Astrocyte of the spinal cord (primary cell): Measurements from ENCODE around the gene LRRC51.

Experiments
- DNase-seq: peaks from one replicate; pipeline ENCODE4 v3.0.0; 2011; ENCODE audit warnings: low read depth, low spot score
- H3K4me3 ChIP-seq: 2 replicates; pipeline ENCODE4 v1.5.1; 2011; ENCODE audit warnings: low read depth, mild to moderate bottlenecking, low read length, moderate library complexity
- in situ Hi-C: cut with HindIII; loops from 2 replicates; pipeline ENCODE4 v1.10.0; 2017; ENCODE audit warnings: low sequenced_read_pairs
- TF ChIP-seq, protein P1 (sequence below): IDR thresholded peaks from 2 replicates; pipeline ENCODE4 v1.5.1; 2012; ENCODE audit warnings: low read depth, mild to moderate bottlenecking, low read length, inconsistent platforms

The LRRC51 gene

DNA sequence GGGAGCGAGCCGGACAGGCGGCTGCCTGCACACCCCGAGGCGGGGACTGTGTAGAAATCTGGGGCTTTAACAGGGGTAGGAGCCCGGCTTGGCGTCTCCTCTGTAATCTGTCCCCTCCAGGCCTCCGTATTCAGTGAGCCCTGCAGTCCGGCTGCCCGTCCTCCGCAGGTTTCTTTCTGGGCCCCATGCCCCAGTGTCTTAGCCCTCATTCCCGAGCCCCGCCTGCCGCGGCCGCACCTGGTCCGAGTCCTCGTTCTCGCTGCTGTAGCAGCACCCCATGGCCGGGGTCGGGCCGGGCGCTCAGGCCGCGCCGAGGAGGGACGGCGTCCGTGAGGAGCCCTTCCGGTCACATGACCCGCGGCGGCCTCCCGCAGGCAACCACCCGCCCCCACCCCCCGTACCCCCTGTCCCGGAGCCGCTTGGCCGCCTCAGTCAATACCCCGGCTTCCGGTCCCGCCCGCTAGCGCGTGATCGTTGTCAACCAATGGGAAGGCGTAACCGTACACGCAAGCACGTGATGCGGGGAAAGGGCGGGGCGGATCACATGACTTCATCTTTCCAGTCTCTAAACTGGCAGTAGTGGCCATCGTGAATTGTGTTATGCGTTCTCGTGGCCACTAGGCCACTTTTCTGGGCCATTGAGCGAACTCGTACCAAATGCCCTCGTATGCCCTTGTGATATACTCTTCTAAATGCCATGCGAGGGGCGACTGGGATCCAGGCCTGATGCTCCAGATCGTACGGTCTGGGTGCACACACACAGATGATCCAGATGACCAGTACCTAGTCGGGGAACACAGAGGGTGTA is 22.5 kb downstream of the LRRC51 start, which contains the start of gene LAMTOR1:
Gene LAMTOR1, minus strand, starts transcription at position 352 of the 808 bp plus-strand sequence. Its CDS starts 73 bp downstream, at position 279.
- peak; percentile 99 for DNase-seq
- H3K4me3 ChIP-seq = peak within 1 kb of the TSS; percentile 96
- in situ Hi-C loops = no loop called here
- TF ChIP-seq, protein P1, sequence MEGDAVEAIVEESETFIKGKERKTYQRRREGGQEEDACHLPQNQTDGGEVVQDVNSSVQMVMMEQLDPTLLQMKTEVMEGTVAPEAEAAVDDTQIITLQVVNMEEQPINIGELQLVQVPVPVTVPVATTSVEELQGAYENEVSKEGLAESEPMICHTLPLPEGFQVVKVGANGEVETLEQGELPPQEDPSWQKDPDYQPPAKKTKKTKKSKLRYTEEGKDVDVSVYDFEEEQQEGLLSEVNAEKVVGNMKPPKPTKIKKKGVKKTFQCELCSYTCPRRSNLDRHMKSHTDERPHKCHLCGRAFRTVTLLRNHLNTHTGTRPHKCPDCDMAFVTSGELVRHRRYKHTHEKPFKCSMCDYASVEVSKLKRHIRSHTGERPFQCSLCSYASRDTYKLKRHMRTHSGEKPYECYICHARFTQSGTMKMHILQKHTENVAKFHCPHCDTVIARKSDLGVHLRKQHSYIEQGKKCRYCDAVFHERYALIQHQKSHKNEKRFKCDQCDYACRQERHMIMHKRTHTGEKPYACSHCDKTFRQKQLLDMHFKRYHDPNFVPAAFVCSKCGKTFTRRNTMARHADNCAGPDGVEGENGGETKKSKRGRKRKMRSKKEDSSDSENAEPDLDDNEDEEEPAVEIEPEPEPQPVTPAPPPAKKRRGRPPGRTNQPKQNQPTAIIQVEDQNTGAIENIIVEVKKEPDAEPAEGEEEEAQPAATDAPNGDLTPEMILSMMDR = peak; percentile 29

DNA sequence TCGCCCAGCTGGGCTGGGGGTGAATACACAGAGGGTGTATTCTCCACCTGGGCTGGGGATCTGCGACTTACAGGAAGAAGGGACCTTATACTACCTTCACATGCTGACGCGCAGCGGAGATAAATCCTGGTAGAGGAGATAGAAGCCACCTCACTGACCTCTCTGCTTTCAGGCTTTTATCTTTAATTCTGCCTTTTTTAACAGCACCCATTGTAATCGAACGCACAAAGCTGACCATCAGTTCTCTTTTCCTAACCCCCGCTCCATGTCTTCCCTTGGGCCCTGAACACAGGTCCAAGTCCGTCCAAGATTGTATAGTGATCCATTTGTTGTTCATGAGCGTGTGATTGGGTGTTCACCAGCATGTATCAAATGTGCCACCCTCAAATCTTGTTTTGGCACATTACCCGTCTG is 23.1 kb downstream of the LRRC51 start:
- TF ChIP-seq, protein P1 = no peak
- H3K4me3 ChIP-seq = peak overlapping the region; percentile 25
- in situ Hi-C loops = no loop called here
- no peak for DNase-seq

DNA sequence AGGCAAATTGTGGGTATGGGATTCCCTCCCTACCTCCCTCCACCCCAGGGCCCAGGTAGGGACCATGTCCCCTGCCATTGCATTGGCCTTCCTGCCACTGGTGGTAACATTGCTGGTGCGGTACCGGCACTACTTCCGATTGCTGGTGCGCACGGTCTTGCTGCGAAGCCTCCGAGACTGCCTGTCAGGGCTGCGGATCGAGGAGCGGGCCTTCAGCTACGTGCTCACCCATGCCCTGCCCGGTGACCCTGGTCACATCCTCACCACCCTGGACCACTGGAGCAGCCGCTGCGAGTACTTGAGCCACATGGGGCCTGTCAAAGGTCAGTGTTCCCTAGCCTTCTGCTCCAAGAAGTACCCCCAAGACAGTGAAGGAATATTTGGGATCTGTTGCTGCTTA is 25.2 kb downstream of the LRRC51 start, which contains the start of gene TOMT:
Gene TOMT, plus strand, starts transcription at position 37 of the 400 bp plus-strand sequence. Its CDS starts 28 bp downstream, at position 65.
- no peak within 1 kb of the TSS for H3K4me3 ChIP-seq
- TF ChIP-seq, protein P1 = no peak
- in situ Hi-C loops = no loop called here
- DNase-seq = no peak

DNA sequence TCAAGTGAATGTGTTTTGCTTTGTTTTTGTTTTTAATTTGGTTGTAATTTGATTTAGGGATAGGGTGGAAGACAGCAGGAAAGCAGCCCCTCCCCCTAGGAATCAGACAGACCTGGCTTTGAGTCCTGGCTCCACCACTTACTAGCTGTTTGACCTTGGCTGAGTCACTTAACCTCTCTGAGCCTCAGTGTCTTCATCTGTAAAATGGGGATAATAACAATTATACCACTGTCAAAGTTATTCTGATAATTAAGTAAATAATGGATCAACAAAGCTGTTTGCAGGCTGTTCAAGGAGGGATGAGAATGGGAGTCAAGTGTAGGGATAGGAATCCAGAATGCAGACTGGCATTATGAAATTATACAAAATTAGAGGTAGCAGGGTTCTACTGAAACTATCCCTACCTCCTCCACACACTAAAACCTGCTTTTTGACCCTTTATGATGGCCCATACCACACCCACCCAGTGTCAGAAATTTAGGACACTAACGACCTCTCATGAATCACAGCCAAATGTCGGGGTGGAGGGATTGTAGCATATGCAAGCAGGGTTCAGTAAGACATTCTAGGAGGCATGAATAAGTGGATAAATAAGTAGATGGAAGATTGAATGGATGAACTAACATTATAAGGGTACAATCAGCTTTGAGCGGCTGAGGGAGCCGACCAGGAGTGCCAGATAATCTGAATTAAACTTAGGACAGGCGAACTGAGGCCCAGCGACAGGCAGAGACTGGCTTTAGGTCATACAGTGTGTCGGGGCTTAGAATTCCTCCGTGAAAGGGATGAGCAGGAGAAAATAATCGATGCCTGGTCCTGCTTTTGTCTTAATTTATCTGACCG is 30.9 kb downstream of the LRRC51 start:
- in situ Hi-C loops = no loop called here
- TF ChIP-seq, protein P1 = no peak
- H3K4me3 ChIP-seq = peak overlapping the region; percentile 86
- no peak for DNase-seq

DNA sequence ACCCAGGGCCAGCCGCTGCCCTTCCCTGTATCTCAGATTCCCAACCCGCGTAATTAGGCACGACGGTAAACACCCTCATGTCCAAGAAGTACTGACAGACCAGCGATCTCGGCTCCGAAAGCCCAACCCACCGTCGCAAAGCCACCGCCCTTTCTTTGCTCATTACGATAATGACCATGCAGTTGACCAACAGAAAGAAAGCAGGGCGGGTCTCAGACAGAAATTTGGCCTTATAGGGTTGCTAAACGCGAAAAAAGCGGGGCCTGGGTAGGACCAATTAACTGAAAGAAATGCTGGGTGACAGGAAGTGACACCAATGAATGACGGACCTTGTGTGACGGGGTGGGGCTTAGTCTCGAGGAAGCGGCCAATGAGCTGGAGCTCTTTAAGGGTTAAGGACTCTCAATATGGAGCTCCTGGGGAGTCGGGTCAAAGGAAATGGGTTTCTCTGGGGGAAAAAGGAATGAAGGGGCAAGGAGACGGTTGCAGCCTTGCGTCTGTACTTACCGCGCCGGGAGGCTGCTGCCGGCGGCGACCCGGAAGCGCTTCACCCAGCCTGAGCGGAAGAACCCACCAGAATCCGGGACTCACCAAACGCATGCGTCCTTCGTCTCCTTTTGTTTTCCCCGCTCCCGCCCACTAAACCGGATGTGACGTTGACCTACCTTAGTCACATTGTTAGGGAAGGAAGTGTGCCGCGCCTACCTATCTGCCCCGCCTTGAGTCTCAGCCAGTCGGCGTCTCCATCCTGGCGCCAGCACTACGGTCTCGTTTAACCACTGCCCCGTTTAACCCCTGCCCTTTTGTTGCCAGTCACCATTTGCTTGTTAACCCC is 31.7 kb downstream of the LRRC51 start, which contains the start of gene ANAPC15:
Gene ANAPC15, minus strand, starts transcription at position 553 of the 835 bp plus-strand sequence. CDS start 1,419 bp downstream, outside the sequence.
- in situ Hi-C loops = no loop called here
- TF ChIP-seq, protein P1 = no peak
- H3K4me3 ChIP-seq = peak within 1 kb of the TSS; percentile 86
- DNase-seq = peak; percentile 100
